HAP-1 (cell line): ENCODE measurements around the gene RPL18A.

Experiments used
- DNase-seq, 2 experiments: peaks; one replicate each; pipeline ENCODE4 v3.0.0-alpha.2; 2016 to 2020; ENCODE audit warnings: low spot score in 2 of 2
- H3K27me3 ChIP-seq: fragments of 250-450 bp; sonication (Bioruptor Pico); 2 replicates; pipeline ENCODE4 v1.5.1; 2020; ENCODE audit warnings: low read depth, mild to moderate bottlenecking, moderate library complexity
- H3K36me3 ChIP-seq: fragments of 250-450 bp; sonication (Bioruptor Pico); replicated peaks from 2 replicates; pipeline ENCODE4 v1.5.1; 2020; ENCODE audit warnings: mild to moderate bottlenecking
- H3K4me1 ChIP-seq: fragments of 250-450 bp; sonication (Bioruptor Pico); 2 replicates; pipeline ENCODE4 v1.5.1; 2020; ENCODE audit warnings: mild to moderate bottlenecking
- H3K4me3 ChIP-seq: fragments of 250-450 bp; sonication (Bioruptor Pico); 2 replicates; pipeline ENCODE4 v1.5.1; 2020; ENCODE audit warnings: mild to moderate bottlenecking, moderate library complexity
- H3K9me3 ChIP-seq: fragments of 250-450 bp; sonication (Bioruptor Pico); 2 replicates; pipeline ENCODE4 v1.5.1; 2020; ENCODE audit warnings: mild to moderate bottlenecking, moderate library complexity
- in situ Hi-C: fragments of 300-500 bp; cut with MboI; formaldehyde crosslinking; loops from 3 replicates; pipeline ENCODE4 v1.14.3; 2020; ENCODE audit warnings: low sequenced_read_pairs, inconsistent platforms, mixed read lengths

The RPL18A gene

DNA sequence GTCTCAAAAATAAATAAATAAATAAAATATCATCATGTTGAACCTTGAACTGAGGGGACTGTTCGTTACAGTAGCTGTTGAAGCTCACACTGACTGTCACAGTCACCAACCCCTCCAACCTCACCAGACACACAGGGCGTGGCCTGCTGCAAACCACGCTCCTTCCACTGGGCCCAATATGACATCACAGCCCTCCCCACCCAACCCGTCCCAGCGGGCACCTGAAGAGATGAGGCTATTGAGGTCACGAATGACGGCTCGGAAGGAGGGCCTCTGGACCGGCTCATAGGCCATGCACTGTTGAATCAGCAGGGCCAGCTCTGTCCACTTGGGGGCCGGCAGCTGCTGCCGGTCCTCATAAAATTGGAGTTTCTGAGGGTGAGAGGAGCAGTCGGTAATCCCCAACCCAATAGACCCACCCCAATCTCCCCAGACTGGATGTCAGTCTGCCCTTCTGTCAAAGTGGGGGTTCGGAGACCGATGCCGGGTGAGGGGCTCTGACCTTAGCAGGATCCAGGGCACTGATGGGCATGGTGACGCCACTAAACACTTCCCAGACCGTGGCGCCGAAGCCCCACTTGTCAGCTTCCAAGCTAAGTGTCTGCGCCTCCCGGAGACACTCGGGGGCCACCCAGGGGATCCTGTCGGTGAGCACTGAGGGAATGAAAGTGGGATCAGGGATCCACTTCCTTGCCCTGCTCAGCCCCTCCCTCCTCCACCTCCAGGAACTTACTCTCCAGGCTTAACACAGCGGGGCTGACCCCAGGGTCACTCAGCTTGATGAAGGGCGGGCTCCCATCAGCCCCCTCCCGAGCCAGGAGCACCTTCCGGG lies 25.1 kb upstream of the RPL18A start:
- in situ Hi-C loops: no loop called here
- H3K4me3 ChIP-seq: no peak overlapping the region
- no peak for DNase-seq
- H3K9me3 ChIP-seq: no peaks in the 10 kb centered on the region
- H3K27me3 ChIP-seq: no peaks in the 10 kb centered on the region
- H3K36me3 ChIP-seq: no peaks in the 10 kb centered on the region
- H3K4me1 ChIP-seq: no peaks in the 10 kb centered on the region

DNA sequence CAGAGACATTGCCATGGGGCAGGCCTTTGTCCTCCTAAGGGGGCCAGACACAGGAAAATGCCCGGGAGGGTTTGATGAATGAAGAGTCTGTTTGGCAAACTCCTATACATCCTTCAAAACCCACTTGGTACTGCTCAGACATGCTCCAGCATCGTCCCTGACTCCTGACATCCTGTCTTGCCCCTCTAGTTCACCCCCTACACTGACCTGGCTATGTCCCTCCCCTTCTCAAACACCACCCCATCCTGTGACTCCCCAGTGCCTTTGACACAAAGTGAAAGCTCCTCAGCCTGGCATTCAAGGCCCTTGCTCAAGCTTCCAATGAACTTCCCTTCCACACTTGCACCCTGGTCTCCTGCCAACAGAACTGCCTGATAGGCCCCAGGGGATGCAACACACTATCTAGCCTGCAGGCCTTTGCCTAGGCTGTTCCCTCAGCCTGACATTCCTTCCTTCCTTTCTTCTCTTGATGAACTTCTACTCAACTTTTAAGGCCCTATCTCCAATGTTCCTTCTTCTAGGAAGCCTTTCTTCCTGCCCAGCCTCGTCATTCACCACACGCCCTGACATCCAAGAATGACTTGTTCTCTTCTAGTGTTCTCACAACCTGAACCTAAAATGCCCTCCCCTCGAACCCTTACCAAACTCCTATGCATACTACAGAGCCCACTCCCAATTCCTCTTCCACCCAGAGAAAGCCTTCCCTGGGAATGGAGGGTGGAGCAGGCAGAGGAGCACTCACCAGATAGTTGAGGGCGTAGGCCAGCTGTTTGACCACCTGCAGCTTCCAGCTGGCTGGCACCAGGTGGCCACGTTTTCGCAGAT lies 24.3 kb upstream of the RPL18A start:
- Histone ChIP-seq H3K4me1 (no peaks in the 10 kb centered on the region), H3K36me3 (no peaks in the 10 kb centered on the region), H3K4me3 (no peak overlapping the region), H3K9me3 (no peaks in the 10 kb centered on the region), H3K27me3 (no peaks in the 10 kb centered on the region)
- in situ Hi-C loops: no loop called here
- DNase-seq: no peak

DNA sequence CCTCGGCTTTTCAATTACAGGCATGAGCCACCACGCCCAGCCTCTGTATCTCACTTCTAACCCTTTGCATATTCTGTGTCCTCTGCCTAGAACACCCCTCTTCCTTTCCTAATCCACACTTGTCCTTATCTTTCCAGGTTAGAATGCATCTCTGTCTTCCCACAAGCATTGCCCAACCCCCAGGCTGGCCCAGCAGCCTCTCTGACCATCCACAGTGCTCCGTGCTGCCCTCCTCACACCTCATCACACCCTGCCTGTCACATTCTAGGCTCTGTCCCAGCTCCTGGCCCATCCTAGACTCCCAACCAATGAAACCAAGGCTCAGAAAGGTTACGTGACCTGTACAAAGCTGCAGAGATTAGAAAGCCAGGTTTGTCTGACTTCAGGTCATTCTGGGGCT lies 23.2 kb upstream of the RPL18A start:
- in situ Hi-C loops: no loop called here
- DNase-seq: no peak
- Histone ChIP-seq H3K4me1 (no peaks in the 10 kb centered on the region), H3K9me3 (no peaks in the 10 kb centered on the region), H3K36me3 (no peaks in the 10 kb centered on the region), H3K27me3 (no peaks in the 10 kb centered on the region), H3K4me3 (no peak overlapping the region)

DNA sequence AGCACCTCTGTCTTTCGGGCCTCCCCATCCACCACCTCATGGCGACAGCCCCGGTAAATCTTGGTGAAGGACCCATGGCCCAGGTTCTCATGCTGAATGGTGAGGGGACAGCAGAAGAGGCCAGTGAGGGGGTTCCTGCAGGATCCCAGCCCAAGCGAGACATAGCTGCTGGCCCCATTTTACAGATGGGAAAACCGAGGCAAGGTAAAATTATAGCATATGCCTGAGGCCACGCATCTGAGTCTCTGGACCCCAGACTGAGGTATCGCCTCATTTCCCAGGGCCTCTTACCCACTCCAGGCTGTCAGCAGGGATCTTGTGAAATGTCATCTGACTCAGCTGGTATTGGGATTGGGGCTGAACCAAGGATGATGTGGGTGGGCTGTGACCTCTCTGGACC lies 21.7 kb upstream of the RPL18A start:
- Histone ChIP-seq H3K36me3 (no peaks in the 10 kb centered on the region), H3K4me3 (no peak overlapping the region), H3K9me3 (no peaks in the 10 kb centered on the region), H3K27me3 (no peaks in the 10 kb centered on the region), H3K4me1 (no peaks in the 10 kb centered on the region)
- no peak for DNase-seq
- in situ Hi-C loops: no loop called here

DNA sequence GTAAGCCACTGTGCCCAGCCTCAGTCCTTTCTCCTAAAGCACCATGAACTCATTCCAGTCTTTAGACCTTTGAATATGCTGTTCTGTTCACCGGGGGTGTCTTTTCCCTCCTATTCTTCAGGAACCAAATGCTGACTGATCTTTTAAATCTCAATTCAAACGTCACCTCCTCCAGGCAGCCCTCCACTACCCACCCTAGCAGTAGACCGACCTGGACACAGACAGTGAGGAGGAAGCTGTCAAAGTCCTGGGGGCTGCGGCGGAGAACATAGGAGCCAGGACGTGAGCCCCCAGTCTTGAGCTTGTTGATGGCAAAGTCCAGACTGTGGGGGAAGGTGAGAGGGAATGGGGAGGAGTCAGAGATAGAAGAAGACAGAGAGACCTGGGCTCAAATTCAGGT lies 19.7 kb upstream of the RPL18A start:
- no peaks in the 10 kb centered on the region for H3K4me1 ChIP-seq
- H3K36me3 ChIP-seq: no peaks in the 10 kb centered on the region
- in situ Hi-C loops: no loop called here
- DNase-seq: no peak
- H3K4me3 ChIP-seq: no peak overlapping the region
- H3K9me3 ChIP-seq: no peaks in the 10 kb centered on the region
- H3K27me3 ChIP-seq: no peaks in the 10 kb centered on the region

DNA sequence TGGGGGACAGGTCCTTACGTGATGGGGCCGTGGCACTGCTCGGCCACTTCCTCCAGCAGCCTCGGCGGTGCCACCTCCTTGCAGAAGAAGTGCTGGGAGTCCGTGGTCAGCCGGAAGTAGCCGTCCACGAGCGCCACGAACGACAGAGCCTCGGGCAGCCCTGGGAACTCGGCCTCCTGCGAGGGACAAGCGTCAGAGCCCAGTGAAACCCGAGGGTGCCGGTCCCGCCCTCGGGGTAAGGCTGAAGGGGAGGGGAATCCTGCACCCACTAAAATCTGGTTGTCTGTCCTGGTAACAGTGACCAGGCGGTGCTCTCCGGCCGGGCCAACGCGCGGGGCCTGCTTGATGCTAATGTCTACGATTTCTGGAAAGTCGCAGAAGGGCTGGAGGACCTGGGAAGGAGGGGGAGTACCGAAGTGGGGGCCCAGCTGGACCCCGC lies 18.3 kb upstream of the RPL18A start:
- Histone ChIP-seq H3K4me3 (no peak overlapping the region), H3K27me3 (no peaks in the 10 kb centered on the region), H3K9me3 (no peaks in the 10 kb centered on the region), H3K4me1 (no peaks in the 10 kb centered on the region), H3K36me3 (no peaks in the 10 kb centered on the region)
- in situ Hi-C loops: no loop called here
- no peak for DNase-seq

DNA sequence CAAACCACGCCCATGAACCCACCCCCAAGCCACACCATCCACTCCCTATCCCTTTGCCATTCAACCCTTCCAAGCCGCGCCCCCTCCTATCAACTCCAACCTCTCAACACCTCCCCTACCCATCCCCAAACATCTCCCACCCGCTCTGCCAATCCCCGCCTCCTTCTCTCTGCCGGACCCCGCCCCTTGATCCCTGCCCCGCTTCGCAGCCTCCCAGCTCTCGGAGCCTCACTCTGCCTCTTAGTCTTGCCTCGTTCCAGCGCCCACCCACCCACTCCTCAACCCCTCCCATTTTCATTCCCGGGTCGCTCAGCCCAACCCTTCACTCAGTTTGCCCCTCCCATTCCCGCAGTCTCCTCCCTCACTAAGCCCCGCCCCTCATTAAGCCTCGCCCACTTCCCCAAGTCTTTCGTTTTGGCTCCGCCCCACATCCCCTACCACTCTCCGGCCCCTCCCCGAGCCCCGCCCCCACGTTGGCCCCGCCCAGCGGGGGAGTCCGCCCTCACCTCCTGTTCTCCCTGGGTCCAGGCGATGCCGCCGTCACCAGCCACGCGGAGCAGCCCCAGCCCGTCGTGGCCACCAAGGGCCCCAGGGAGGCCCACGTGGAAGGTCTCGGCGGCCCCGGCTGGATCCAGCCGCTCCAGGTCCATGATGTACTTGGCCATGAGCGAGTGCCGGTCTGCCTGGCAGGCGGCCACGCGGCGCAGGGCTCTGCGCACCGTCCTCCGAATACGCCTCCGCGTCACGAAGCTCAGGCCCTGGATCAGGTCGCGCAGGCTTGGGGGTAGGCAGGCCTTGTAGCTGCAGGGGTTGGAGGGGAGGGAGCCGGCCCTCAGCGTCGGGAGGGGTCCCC lies 17.7 kb upstream of the RPL18A start:
- H3K36me3 ChIP-seq: no peaks in the 10 kb centered on the region

DNA sequence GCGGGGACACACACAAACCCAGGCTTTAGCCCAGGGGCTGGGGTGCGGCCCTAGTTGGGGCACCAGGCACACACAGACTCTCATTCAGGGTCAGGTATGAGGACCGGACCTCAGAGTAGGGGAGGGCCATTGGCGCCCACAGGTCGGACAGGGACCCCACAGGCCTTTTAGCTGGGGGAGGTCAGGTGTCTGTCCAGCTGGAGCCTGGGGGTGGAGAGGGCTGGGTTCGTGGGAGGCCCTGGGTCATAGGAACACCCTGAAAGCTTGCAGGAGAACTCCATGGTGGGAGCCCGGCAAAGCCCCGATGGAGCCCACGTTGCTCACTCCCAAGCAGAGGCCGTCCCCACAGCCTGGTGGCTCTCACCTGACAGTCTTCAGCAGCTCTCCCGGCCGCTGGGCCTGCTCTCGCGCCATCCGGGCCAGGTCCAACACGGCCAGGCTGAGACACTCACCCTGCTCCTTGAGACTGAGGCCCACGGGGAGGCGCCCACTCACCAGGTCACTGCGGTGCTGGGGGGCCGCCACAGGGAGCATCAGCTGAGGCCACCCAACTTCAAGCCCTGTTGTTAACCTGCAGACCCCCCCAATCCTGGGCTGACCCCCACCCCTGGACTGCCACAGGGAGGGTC lies 16.9 kb upstream of the RPL18A start:
- H3K27me3 ChIP-seq: no peaks in the 10 kb centered on the region
- peaks cover under 1% of the 10 kb centered on the region for H3K4me1 ChIP-seq
- H3K9me3 ChIP-seq: no peaks in the 10 kb centered on the region
- DNase-seq: no peak
- in situ Hi-C loops: no loop called here
- H3K4me3 ChIP-seq: no peak overlapping the region
- H3K36me3 ChIP-seq: no peaks in the 10 kb centered on the region

More for the DNA sequence above, 17.7 kb upstream of the RPL18A start:
- in situ Hi-C loops: no loop called here
- H3K4me3 ChIP-seq: no peak overlapping the region
- H3K9me3 ChIP-seq: no peaks in the 10 kb centered on the region
- peak in 1 of 2 experiments; percentile 85 for DNase-seq
- H3K27me3 ChIP-seq: no peaks in the 10 kb centered on the region
- no peaks in the 10 kb centered on the region for H3K4me1 ChIP-seq

DNA sequence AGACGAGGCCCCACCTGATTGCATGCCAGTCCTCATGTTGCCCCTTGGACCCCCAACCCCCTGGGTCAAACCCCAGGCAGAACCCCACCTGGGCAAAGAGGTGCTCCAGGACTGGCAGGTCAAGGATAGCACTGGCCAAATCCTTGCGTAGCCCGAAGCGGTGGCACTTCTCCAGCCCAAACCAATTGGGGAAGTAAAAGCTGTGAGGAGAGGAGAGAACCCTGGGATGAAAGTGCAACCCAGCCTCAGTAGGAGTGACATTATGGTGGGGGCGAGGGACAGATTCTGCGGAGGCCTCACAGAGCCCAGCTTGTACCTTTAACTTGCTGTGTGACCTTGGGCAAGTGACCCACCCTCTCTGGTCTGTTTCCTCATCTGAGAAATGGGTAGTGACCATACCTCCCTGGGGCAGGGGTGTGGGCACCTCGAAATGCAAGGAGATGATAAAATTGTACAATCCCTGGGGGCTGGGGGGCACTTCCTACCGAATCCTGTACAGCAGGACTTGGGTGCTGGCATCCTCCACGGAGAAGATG lies 16.4 kb upstream of the RPL18A start:
- H3K27me3 ChIP-seq: no peaks in the 10 kb centered on the region
- no peaks in the 10 kb centered on the region for H3K36me3 ChIP-seq
- DNase-seq: no peak
- no peak overlapping the region for H3K4me3 ChIP-seq
- H3K9me3 ChIP-seq: no peaks in the 10 kb centered on the region
- H3K4me1 ChIP-seq: peaks cover 4% of the 10 kb centered on the region
- in situ Hi-C loops: no loop called here

DNA sequence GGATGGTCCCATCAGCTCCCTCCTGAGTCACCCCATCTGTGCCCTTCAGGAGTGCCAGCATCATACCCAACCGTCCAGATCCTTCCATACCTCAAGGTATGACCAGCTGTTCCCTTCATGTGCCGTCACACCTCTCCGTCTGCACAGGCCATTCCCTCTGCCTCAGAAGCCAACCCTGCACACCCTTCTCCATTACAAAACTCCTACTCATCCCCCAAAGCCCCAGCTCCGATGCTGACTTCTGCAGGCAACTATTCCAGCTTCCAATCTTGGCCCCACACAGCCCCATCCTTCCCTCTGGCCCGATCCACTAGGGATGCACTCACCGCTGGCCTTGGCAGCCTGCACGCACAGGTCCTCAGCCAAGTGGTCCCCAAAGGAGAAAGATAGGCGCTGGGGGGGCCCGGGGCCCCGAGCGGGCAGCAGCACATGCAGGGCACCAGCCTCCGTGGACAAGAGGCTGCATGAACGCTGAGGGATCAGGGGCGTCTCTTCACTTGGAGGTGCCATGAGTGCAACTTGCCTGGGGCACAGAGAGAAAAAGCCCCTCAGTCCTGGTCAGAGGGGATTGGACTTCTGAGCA lies 15.7 kb upstream of the RPL18A start:
- Histone ChIP-seq H3K4me1 (peaks cover 4% of the 10 kb centered on the region), H3K4me3 (no peak overlapping the region), H3K27me3 (no peaks in the 10 kb centered on the region), H3K36me3 (no peaks in the 10 kb centered on the region), H3K9me3 (no peaks in the 10 kb centered on the region)
- in situ Hi-C loops: no loop called here
- no peak for DNase-seq

DNA sequence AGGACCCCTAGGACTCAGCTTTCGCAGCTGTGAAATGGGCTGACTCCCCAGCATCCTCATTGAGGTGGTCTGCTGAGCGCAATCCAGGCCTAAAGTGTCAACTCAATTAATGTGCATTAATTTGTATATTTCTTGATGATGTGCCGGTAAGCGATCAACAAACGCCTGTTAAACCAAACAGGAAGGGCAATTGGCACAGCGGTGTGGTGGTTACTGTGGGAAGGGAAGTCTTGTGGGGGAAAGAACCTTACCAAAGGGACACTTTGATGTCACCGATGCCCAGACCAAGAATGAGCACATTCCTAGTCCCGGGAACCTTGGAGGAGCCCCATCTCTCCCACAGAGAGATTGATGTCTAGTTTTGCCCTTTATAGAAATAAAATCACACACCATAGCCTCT lies 13.6 kb upstream of the RPL18A start:
- no peaks in the 10 kb centered on the region for H3K36me3 ChIP-seq
- peaks cover 4% of the 10 kb centered on the region for H3K4me1 ChIP-seq
- H3K9me3 ChIP-seq: no peaks in the 10 kb centered on the region; the same call in 1 of the 2 replicates
- no peak for DNase-seq
- no peaks in the 10 kb centered on the region for H3K27me3 ChIP-seq
- in situ Hi-C loops: no loop called here
- no peak overlapping the region for H3K4me3 ChIP-seq

DNA sequence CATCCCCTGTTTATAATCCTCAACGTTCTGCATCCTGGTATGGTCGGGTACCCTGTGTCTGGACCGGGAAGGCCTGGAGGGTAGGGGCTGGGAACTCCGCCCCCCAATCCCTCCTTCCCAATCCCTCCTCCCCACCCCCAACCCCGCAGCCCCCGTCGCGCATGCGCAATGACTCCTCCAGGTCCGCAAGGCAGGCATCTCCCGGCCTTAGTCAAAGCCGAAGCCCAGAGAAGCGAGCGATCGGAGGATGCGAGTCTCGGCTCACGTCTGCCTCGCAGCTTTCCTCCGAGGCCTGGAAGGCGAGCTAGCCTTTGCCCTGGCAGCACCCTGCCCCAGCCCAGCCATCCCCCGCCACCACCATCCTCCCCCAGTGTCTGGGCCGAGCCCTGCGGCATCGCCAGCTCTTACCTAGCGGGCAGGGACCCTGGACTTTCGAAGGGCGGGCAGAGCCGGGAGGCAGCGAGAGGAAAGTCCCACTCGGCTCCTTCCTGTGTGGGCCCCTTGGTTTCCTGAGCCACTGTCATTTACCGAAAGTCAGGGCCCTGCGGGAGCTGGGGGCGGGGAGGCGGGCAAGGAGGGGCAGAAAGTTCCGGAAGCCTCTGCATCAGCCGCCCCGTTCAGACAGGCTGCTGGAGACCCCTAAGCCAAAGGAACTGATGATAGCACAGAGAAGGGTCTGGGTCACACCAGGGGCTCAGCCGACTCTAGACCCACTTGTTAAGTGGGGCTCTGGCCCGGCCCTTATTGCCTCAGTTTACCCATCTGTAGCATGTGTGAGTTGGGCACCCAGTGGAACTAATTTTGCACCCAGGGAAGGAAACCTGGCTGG lies 12.0 kb upstream of the RPL18A start, which contains the start of gene JAK3:
Gene JAK3 (minus strand): TSS at position 445 of the 829 bp plus-strand sequence. CDS start 3,565 bp downstream, outside the sequence.
- Histone ChIP-seq H3K9me3 (peaks cover 3% of the 10 kb centered on the region; the same call in 1 of the 2 replicates), H3K4me1 (peaks cover 4% of the 10 kb centered on the region), H3K36me3 (no peaks in the 10 kb centered on the region), H3K27me3 (no peaks in the 10 kb centered on the region), H3K4me3 (peak within 1 kb of the TSS; percentile 22)
- in situ Hi-C loops: no loop called here
- peak; percentile 64 to 91 for DNase-seq
